Osteocyte (in vitro differentiated cells): ENCODE measurements around the gene CD93. TPM values are rescaled to one million over a fixed set of nuclear protein-coding genes. Genes with fewer than 3 reads are reported as not detected.

Source experiments
- DNase-seq: peaks from one replicate; pipeline ENCODE4 v3.0.0; 2021; ENCODE audit warnings: mixed read lengths; ENCODE audit not compliant: unreplicated experiment; ENCODE audit errors: extremely low spot score
- H3K27ac Mint-ChIP-seq: one replicate; pipeline ENCODE4 v1.8.0; 2021; ENCODE audit warnings: mild to moderate bottlenecking, mixed read lengths; ENCODE audit not compliant: unreplicated experiment
- H3K27me3 Mint-ChIP-seq: one replicate; pipeline ENCODE4 v1.8.0; 2021; ENCODE audit warnings: mixed read lengths; ENCODE audit not compliant: unreplicated experiment
- H3K36me3 Mint-ChIP-seq: one replicate; pipeline ENCODE4 v1.8.0; 2021; ENCODE audit warnings: mixed read lengths; ENCODE audit not compliant: unreplicated experiment
- H3K4me1 Mint-ChIP-seq: one replicate; pipeline ENCODE4 v1.8.0; 2021; ENCODE audit warnings: mixed read lengths; ENCODE audit not compliant: unreplicated experiment
- H3K4me3 Mint-ChIP-seq: one replicate; pipeline ENCODE4 v1.8.0; 2021; ENCODE audit warnings: mild to moderate bottlenecking, moderate library complexity, mixed read lengths; ENCODE audit not compliant: unreplicated experiment
- H3K9me3 Mint-ChIP-seq: one replicate; pipeline ENCODE4 v1.8.0; 2021; ENCODE audit warnings: mixed read lengths; ENCODE audit not compliant: unreplicated experiment
- CTCF ChIP-seq: fragments of 200-600 bp; sonication (generic); IDR thresholded peaks from 2 replicates; pipeline ENCODE4 v1.5.0; 2021; ENCODE audit warnings: antibody characterized with exemption, mild to moderate bottlenecking, moderate library complexity
- total RNA-seq: library from RNA; stranded (reverse); gene quantifications from 2 replicates; pipeline ENCODE4 v1.2.1, GENCODE V29; 2021

Gene CD93
- total RNA-seq, 1 donor from 2014 or later: 0.21 TPM

GRCh38 chr20:23050847-23051627 lies 35.1 kb downstream of the CD93 start:
- no peaks in the 10 kb centered on the region for H3K9me3 Mint-ChIP-seq
- no peaks in the 10 kb centered on the region for H3K27me3 Mint-ChIP-seq
- H3K4me3 Mint-ChIP-seq: peak overlapping the region; percentile 84
- H3K36me3 Mint-ChIP-seq: peaks cover 2% of the 10 kb centered on the region
- peak; percentile 94 for TF ChIP-seq CTCF
- peak overlapping the region; percentile 92 for H3K27ac Mint-ChIP-seq
- DNase-seq: peak; percentile 94
- peaks cover 32% of the 10 kb centered on the region for H3K4me1 Mint-ChIP-seq

GRCh38 chr20:23050076-23050838 lies 35.9 kb downstream of the CD93 start:
- Mint-ChIP-seq H3K4me3 (peak overlapping the region; percentile 84), H3K27ac (peak overlapping the region; percentile 92), H3K36me3 (peaks cover 2% of the 10 kb centered on the region), H3K9me3 (no peaks in the 10 kb centered on the region), H3K4me1 (peaks cover 39% of the 10 kb centered on the region), H3K27me3 (no peaks in the 10 kb centered on the region)
- no peak for TF ChIP-seq CTCF
- no peak for DNase-seq

- H3K9me3 Mint-ChIP-seq: no peaks in the 10 kb centered on the region
- H3K36me3 Mint-ChIP-seq: peaks cover 2% of the 10 kb centered on the region
- no peak for TF ChIP-seq CTCF
- H3K4me1 Mint-ChIP-seq: peaks cover 44% of the 10 kb centered on the region
- H3K27ac Mint-ChIP-seq: peak within 1 kb of the TSS; percentile 92
- no peaks in the 10 kb centered on the region for H3K27me3 Mint-ChIP-seq
- no peak for DNase-seq
- peak within 1 kb of the TSS; percentile 84 for H3K4me3 Mint-ChIP-seq
Measured at GRCh38 chr20:23049201-23050075, 36.7 kb downstream of the CD93 start, which contains the start of gene THBD. Gene THBD, minus strand, starts transcription at chr20:23049672. Its CDS starts 168 bp downstream, at chr20:23049504.

GRCh38 chr20:23048283-23049200 lies 37.6 kb downstream of the CD93 start:
- Mint-ChIP-seq H3K9me3 (no peaks in the 10 kb centered on the region), H3K4me1 (peaks cover 46% of the 10 kb centered on the region), H3K36me3 (peaks cover 2% of the 10 kb centered on the region), H3K4me3 (peak overlapping the region; percentile 84), H3K27me3 (no peaks in the 10 kb centered on the region), H3K27ac (peak overlapping the region; percentile 52)
- DNase-seq: no peak
- TF ChIP-seq CTCF: peak; percentile 62
